Right renal cortex interstitium (tissue), 3 donors: ENCODE data around the gene GLT6D1. TPM values are rescaled to one million over a fixed set of nuclear protein-coding genes. Genes with fewer than 3 reads are reported as not detected.

Source experiments
- DNase-seq, 3 donors: peaks; one replicate each; pipeline ENCODE4 v3.0.0-alpha.2; 2013; ENCODE audit warnings: low read depth in 3 of 3, low spot score in 2 of 3
- polyA plus RNA-seq, 3 donors: library from polyadenylated mRNA; unstranded; fragments of 120-200 nt; gene quantifications; one replicate each; pipeline ENCODE4 v1.2.1, GENCODE V29; 2013; ENCODE audit not compliant: insufficient read length in 3 of 3

Gene GLT6D1
- polyA plus RNA-seq, 3 donors: not detected

DNA sequence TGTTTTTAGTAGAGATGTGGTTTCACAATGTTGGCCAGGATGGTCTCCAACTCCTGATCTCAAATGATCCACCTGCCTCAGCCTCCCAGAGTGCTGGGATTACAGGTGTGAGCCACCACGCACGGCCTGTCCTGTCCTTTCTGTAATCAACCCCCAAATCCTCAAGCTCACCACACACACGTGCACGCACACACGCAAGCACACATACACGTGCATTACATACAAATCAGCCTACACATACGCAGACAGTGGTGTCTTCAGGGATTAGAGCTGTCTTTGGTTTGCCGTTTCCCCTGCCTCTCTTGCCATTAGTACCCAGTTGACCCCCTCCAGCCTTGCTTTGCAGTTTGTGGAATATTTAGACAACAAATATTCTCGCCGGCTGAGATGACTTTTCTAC is 6.5 kb downstream of the GLT6D1 start:
- DNase-seq: no peak

DNA sequence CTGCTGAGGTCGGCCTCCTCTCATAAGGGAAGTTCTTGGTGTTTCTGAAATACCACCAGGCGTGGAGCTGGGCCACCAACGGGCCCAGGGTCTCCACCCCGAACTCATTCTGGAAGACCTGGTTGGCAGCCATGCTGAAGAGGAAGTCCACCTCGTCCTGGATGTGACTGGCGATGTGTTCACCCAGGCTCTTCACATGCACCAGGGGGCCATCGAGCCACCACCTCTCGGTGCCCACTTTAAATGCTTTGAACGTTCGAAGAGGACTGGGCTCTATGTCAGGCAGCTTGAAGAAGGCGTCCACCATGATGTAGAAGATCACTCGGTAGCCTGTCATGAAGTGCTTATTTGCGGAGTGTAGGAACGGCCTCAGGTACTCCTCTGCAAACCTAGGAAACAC is 15.1 kb downstream of the GLT6D1 start:
- DNase-seq: no peak

DNA sequence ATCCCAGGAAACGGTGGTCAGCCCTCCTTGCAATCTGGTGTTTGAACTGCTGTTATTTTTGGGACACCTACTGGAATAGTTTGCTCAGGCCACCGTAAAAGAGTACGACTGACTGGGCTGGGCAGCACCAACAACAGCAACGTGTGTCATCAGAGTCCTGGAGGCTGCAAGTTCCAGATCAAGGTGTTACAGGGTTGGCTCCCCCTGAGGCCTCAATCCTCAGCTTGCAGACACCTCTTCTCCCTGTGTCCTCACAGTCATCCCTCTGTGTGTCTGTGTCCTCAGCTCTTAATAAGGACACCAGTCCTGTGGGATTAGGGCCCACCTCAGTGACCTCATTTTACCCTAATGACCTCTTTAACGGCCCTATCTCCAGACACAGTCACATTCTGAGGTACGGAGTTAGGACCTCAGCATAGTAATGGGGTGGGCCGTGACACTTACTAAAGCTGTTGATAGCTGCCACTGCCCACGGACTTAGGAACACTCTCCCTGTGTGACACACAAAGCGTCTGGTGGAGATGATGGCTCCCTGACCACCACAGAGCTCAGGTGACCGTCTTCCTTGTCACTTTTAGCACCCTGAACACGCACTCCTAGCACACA is 16.8 kb downstream of the GLT6D1 start:
- DNase-seq: no peak

DNA sequence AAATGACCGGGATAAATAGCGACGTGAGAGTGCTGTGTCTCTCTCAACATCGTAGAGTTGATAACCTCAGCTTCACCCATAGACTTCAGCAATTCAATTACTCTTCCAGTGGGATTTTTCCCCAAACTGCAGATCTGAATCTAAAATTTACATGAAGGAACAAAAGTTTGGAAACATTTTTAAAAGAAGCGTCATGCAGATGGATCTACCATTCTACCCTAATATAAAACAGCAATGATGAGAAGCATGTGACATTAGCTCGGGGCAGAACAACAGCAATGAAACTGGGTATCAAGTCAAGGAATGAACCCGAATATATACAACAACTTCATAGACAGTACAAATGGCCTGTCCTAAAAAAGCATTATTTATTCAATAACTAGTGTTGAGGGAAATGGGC is 18.8 kb downstream of the GLT6D1 start:
- no peak for DNase-seq

DNA sequence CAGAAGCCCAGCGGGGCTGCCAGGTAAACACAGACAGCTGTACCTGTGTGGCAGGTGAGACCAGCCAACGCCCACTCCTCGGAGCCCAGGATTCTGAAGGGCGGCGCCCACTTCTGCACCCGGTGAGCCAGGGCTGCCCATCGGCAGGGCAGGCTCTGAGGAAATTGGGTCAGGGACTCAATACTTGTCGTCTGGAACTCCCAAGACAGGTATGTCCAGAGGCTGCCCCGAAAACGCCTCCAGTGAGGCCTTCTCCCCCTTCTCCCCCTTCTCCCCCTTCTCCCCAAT is 19.8 kb downstream of the GLT6D1 start:
- no peak for DNase-seq

DNA sequence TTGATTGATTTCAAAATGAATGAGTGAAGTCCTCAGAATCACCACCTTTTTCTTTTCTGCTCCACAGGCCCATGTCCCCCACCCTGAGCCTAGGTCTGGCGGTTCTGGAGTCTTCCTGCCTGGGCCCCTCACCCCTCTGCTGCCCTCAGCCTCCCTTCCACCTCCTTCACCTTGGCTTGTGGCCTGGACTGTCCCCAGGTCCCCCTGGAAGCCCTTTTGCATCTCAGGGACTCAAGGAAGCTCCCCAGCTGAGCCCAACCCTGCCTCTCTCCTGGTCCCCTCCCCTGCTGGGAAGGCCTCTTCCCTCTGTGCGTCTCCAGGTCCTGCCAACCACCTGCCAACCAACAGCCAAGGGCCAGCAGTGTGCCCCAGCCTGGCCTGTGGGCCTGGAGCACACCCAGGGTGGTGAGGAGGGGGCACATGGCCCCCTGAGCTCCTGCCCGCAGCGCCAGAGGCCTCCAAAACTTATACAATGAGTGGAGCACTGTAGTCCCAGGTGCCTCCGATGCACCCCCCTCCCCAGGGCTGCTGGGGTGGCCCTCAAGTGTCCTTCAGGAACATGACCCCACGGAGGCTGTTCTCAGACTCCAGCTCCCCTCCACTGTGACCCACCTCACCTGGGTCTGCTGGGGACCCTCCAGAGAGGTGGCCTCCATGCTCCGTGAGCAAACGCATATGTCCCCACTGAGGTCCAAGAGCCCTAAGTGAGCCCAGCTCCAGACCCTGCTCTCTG is 20.3 kb downstream of the GLT6D1 start:
- DNase-seq: no peak

DNA sequence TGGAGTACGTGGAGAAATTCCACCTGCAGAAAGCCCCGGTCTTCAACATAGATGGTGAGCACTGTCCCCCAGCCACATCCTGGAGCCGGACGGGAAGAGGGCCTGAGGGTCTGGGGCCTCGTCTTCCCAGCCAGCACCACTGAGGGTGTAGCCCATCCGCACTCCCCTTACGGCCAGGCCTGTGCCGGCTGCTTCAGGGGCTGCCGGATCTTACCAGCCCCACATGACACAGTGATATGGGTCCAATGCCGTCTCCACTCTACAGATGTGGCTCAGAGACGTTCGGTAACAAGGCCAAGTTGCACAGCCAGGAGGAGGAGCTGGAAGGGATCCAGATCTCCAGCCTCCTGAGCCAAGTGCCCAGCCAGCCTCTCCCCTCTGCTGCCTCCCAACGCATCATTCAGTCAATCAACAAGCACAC is 21.3 kb downstream of the GLT6D1 start:
- no peak for DNase-seq

DNA sequence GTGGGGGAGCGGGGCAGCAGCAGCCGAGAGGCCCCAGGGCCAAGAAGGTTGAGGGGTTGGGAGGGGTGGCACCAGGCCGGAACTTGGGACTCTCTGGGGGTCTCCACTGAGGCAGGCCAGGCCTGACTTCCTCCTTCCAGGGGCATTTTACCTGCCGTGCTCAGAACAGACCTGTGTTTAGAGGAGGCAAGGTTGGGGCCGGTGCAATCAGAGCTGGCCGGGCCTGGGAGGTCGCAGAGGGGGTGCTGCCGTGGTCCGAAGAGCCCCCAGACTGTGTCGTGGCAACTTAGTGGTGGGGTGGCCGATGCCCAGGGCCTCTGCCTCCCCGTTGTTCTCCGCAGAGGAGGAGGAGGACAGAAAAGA is 21.8 kb downstream of the GLT6D1 start:
- DNase-seq: no peak

DNA sequence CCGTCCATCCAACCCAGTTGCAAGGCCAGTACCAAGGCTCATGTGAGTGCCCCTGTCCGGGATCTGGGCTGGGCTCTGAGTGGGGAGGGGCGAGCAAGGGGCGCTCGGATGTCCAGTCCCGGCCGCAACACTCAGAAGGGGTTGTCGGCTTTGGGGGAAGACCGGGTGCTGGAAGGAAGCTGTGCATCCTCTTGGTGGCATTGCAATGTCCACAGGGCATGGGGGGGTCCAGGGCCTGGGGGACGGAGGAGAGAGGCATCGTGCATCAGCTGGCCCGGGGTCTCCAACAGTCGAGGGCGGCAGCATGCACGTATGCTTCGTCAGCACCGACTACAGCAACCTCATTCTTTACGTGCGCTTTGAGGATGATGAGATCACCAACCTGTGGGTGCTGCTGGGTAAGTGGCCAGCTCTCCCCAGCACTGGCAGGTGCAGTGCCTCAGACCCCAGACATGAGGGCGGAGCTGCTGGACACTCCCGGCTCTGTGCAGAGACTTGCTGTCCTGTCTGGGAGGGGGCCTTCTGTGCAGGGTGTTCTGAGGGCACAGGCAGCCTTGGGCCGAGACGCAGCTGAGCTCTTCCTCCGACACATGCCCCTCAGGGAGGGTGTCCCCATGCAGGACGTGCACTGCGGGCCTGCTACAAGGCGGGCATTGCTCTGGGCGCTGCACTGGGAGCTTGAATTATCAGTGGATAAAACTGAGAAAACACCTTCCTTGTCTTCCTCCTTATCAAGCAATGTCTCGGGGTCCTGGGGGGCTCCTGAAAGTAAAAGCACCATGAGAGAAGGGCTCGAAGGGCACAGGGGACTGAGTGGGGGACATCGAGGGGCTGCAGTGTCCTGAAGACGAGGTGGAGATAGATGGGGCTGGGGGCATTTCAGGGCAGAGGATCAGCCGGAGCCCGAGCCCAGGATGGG is 22.5 kb downstream of the GLT6D1 start:
- no peak for DNase-seq

DNA sequence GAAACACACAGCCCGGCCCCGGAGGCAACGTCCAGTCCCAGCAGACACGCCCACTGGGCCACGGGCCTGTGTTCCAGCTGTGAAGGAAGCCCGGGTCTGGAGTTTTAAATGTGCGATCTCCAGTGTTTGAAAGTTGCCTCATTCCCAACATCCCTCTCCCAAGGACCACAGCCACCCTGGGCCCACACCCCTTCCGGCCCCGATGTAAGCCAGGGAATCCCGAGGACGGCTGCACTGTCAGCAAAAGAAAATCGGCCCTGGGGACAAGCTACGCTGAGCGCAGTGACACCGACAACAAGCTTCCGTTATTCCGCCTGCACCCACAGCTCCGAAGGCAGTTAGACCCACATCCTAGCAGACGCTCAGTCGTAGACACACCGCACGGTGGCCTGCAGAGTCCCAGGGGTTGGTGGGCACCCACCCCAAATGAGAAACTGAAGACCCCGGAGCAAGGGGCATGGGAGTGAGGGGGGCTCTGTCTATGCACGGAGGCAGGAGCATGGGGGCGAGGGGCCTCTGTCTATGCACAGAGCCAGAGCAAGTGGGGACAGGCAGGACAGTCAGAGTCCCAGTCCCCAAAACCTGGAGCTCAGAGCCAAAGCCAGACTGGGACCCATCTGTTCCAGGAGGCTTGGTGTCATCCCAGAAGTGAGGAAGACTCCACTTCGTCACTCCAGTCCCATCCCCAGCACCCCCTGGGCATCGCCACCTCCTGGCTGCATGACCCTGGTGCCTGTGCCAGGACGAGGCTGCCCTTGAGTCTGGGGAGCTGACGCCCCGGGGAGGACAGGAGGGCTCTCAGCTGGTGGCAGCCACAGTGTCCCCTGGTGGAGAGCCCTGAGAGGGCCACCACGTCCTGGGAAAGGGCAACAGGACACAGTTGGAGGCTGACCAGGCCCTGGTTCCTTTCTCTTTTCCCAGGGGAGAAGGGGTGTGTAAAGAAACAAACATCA is 23.4 kb downstream of the GLT6D1 start:
- no peak for DNase-seq

DNA sequence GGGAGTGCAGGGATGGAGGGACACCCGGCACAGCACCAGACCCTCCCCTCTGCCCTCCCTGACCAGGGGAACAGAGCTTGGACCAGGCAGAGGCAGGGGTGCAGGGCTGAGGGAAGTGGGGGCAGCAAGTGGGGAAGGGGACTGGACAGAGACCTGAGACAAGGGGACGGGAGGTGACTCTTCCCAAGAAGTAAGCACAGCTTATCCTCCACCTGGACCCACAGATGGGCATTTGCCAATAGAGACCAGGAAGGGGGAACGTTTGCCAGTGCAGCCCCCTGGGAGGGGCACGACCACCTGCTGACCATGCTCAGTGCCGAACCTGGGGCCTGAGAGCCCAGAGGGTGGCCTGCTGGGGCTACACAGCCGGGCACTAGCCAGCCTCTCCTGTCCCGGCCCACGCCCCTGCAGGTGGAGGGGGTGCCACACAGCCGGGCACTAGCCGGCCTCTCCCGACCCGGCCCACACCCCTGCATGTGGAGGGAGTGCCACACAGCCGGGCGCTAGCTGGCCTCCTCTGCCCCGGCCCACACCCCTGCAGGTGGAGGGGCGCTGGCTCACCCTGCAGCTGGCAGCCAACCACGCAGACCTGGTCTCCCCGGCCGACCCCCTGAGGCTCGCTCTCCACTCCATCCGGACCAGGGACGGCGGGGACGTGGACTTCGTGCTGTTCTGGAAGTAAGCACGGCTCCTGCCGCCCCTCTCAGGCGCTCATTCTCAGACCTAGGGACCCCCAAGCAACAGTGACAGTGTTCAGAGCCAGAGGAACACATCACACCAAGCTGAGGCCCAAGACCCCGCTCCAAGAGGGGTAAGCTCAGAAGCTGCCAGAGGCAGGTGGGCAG is 24.3 kb downstream of the GLT6D1 start:
- no peak for DNase-seq

DNA sequence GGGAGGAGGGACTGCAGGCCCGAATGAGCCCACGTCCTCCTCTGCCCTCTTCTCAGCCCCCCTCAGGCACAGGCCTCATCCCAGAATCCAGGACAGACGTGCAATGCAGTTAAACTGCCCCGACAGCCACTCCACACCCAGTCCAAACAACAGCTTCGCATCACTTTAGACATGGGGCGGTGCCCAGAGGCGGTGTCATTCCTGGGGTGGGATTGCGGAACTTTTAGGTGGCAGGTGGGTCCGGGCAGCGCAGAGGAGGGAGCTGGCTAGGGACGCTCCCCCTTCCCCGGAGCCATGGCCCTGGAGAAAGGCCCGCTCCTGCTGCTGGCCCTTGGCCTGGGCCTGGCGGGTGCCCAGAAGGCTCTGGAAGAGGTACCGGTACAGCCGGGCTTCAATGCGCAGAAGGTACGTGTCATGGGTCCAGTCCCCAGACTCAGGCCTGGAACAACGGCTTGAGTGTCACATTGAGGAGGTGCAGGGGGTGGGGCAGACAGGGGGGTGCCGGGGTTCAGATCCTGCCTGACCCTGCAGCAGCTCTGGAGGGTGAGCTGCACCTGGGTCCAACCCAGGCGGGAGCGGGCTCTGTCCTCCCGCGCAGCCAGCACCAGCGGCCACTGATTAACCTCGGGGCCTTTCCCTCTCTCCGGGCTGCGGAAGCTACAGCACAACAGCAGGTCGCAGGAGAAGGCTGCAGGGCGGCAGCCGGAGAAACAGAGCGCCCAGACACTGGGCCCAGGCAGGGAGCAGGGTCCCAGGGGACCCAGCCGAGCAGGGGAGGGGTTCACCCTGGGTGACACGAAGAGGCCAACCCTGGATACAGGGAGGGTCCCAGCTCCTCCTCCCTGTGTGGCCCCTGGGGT is 25.2 kb downstream of the GLT6D1 start:
- DNase-seq: no peak

DNA sequence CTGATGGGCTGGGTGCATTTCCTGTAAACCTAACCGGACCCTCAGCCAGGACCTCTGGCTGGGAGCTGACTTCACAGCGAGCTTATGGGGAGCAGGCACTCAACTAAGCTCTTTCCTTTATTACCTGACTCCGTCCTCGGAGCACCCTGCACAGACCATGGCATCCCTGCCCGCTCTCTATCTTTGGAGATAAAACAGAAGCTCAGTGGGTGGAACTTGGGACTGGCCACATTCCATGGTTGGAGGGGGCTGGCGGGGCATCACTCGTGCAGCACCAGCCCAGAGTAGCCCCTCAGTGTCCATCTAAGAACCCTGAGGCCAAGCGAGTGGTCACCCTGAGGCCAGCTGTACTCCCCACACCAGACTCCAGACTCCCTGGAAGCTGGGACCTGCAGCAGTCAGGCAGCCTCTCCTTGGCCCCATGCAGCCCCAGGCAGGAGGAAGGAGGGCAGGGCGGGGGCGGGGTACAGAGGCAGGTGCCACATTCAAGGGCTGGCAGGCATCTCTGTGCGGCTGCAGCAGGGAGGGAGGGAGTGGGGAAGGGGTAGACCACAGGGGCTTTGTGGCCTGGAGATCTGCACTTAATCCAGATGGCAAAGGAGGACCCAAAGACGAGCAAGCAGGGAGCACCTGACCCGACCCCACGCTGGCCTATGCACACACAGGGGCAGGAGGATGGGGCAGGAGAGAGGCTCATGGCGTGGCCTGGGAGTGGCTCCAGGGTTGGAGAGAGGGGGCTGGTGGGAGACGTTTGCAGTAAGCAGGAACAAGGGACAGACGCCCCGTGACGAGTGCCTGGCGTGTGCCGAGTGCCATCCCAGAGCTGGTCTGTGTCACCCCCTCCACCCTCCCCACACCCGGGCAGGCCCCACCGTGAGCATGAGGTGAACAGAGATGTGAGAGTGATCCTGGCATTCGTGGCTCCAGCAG is 26.1 kb downstream of the GLT6D1 start:
- no peak for DNase-seq

DNA sequence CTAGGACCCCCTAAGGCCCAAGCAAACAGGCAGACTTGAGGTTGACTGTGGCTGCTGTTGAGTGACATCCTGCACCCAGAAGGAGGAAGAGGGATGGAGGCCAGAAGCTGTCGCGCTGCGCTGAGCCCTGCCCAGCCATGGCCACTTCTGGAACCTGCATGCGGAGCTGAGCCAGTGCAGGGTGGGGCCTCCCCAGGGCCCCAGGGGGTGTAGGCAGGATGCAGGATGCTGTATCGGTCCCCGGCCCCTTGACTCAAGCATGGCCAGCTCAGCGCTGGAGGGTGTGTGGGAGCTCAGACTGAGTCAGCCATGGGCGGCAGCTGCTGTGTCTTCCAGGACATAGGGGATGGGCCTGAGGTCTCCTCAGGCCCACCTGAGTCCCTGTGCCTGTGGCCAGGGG is 26.9 kb downstream of the GLT6D1 start:
- no peak for DNase-seq

DNA sequence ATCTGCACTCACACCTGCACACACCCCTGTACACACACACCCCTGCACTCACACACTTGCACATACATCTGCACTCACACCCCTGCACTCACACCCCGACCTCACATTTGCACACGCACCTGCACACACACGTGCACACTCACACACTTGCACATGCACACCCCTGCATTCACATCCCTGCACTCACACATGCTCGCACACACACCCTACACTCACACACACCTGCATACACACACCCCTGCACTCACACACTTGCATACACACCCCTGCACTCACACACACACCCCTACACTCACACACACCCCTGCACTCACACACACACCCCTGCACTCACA is 27.5 kb downstream of the GLT6D1 start:
- DNase-seq: no peak

DNA sequence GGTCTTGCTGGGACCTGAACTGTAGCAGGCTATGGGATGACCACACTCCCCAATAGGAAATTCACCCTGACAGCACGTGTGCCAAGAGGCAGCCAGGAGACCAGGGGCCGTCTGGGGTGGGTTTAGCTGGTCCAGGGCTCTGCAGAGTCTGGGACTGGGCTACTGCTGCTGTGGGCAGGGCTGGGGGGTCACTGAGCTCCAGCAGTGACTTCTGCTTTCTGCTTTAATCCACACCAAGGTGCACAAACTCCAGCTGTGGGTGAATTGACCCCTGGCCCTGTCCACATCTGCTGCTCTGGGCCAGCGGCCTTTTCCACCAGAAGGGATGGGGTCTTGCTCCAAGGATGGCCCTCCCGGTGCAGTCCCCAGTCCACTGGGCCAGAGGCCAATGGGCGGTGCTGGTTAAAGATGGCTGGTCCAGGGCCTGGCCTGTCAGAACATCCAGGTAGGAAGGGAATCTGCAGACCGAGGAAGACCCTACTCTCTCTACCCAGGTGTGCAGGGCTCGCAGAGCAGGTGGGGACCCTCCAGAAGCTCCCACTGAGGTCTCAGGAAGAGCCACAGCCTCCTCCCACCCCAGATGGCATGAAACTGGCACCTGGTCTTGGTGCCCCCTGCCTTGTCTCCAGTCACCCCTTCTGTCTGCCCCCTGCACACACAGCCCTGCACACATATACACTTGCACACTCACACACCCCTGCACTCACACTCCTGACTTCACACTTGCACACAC is 28.0 kb downstream of the GLT6D1 start:
- no peak for DNase-seq
